Activated B cell treated with CpG ODN at 0.5 μM for 24 hours (primary cell): ENCODE measurements around the gene GRIA4. TPM values are rescaled to one million over a fixed set of nuclear protein-coding genes. Genes with fewer than 3 reads are reported as not detected.

ENCODE experiments used
- ATAC-seq: fragments of 200-7000 bp; cut with Tn5 transposase; one replicate; pipeline ENCODE4 v1.10.0; 2021; ENCODE audit warnings: low read depth, mild to moderate bottlenecking, moderate library complexity
- CTCF ChIA-PET: fragments of 350-600 bp; sonication (Branson Sonifier 250); formaldehyde crosslinking; loops from one replicate; lab custom pipeline; 2021; ENCODE audit warnings: antibody characterized with exemption; lab: Charles Lee
- POLR2A ChIA-PET: fragments of 350-600 bp; sonication (Branson Sonifier 250); formaldehyde crosslinking; loops from one replicate; lab custom pipeline; 2021; ENCODE audit warnings: antibody characterized with exemption; lab: Charles Lee
- DNase-seq: peaks from one replicate; pipeline ENCODE4 v3.0.0; 2022
- H3K27ac Mint-ChIP-seq: one replicate; pipeline ENCODE4 v1.8.0; 2020; ENCODE audit warnings: mixed read lengths
- H3K27me3 Mint-ChIP-seq: one replicate; pipeline ENCODE4 v1.8.0; 2021; ENCODE audit warnings: mixed read lengths
- H3K36me3 Mint-ChIP-seq: one replicate; pipeline ENCODE4 v1.8.0; 2021; ENCODE audit warnings: low read depth, mixed read lengths
- H3K4me1 Mint-ChIP-seq: one replicate; pipeline ENCODE4 v1.8.0; 2021; ENCODE audit warnings: mixed read lengths
- H3K4me3 Mint-ChIP-seq: one replicate; pipeline ENCODE4 v1.8.0; 2020; ENCODE audit warnings: mild to moderate bottlenecking, mixed read lengths
- H3K9me3 Mint-ChIP-seq: one replicate; pipeline ENCODE4 v1.8.0; 2020; ENCODE audit warnings: mixed read lengths
- CTCF ChIP-seq: fragments of 200-600 bp; IDR thresholded peaks from one replicate; pipeline ENCODE4 v1.8.0; 2022; ENCODE audit warnings: antibody characterized with exemption, mild to moderate bottlenecking
- intact Hi-C: fragments of 100-400 bp; cut with micrococcal nuclease; formaldehyde crosslinking; loops from one replicate; pipeline ENCODE4 v1.15.1; 2024
- total RNA-seq: library from RNA; stranded (reverse); gene quantifications from 2 replicates; pipeline ENCODE4 v1.2.3, GENCODE V29; 2022

Gene GRIA4
- total RNA-seq, 1 donor from 2014 or later: not detected

GRCh38 chr11:105613183-105613582 is 3.3 kb downstream of the GRIA4 start:
- DNase-seq (no peak), ATAC-seq (no peak)
- no peaks in the 10 kb centered on the region for H3K4me1 Mint-ChIP-seq
- TF ChIP-seq CTCF: no peak
- ChIA-PET POLR2A (no interaction called here), CTCF (no interaction called here)
- H3K27me3 Mint-ChIP-seq: peaks cover 29% of the 10 kb centered on the region
- H3K4me3 Mint-ChIP-seq: no peak overlapping the region
- intact Hi-C loops: no loop called here
- no peak overlapping the region for H3K27ac Mint-ChIP-seq
- no peaks in the 10 kb centered on the region for H3K36me3 Mint-ChIP-seq
- no peaks in the 10 kb centered on the region for H3K9me3 Mint-ChIP-seq

- Mint-ChIP-seq H3K36me3 (no peaks in the 10 kb centered on the region), H3K4me1 (no peaks in the 10 kb centered on the region), H3K9me3 (no peaks in the 10 kb centered on the region), H3K27me3 (no peaks in the 10 kb centered on the region), H3K4me3 (no peak overlapping the region), H3K27ac (no peak overlapping the region)
- DNase-seq: no peak
- no peak for TF ChIP-seq CTCF
- ChIA-PET POLR2A (no interaction called here), CTCF (no interaction called here)
- no peak for ATAC-seq
- intact Hi-C loops: no loop called here
Observed at GRCh38 chr11:105618343-105618955, 8.6 kb downstream of the GRIA4 start.

GRCh38 chr11:105619556-105619955 is 9.7 kb downstream of the GRIA4 start:
- ATAC-seq (no peak), DNase-seq (no peak)
- H3K27ac Mint-ChIP-seq: no peak overlapping the region
- H3K4me3 Mint-ChIP-seq: no peak overlapping the region
- CTCF ChIA-PET: no interaction called here
- TF ChIP-seq CTCF: no peak
- no peaks in the 10 kb centered on the region for H3K36me3 Mint-ChIP-seq
- no peaks in the 10 kb centered on the region for H3K9me3 Mint-ChIP-seq
- no peaks in the 10 kb centered on the region for H3K27me3 Mint-ChIP-seq
- intact Hi-C loops: no loop called here
- POLR2A ChIA-PET: no interaction called here
- H3K4me1 Mint-ChIP-seq: no peaks in the 10 kb centered on the region

DNA sequence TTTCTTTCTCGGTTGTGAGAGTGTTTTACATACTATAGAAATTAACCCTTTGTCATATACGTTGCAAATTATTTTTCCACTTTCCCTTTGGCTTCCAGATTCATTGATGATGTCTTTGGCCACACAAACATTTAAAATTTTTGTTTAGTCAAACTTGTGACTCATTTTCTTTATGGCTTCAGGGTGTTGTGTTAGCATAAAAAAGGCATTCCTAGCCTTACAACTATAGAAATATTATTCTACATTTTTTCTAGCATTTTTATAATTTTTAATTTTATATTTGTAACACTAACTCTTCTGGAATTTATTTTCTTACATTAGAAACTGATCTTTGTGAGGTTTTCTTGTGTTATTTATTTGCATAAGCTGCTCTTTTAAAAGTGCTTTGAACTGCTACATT is 12.1 kb downstream of the GRIA4 start:
- Mint-ChIP-seq H3K9me3 (no peaks in the 10 kb centered on the region), H3K27me3 (no peaks in the 10 kb centered on the region), H3K4me3 (no peak overlapping the region), H3K4me1 (no peaks in the 10 kb centered on the region), H3K36me3 (no peaks in the 10 kb centered on the region), H3K27ac (no peak overlapping the region)
- intact Hi-C loops: no loop called here
- POLR2A ChIA-PET: no interaction called here
- CTCF ChIA-PET: no interaction called here
- ATAC-seq (no peak), DNase-seq (no peak)
- TF ChIP-seq CTCF: no peak

DNA sequence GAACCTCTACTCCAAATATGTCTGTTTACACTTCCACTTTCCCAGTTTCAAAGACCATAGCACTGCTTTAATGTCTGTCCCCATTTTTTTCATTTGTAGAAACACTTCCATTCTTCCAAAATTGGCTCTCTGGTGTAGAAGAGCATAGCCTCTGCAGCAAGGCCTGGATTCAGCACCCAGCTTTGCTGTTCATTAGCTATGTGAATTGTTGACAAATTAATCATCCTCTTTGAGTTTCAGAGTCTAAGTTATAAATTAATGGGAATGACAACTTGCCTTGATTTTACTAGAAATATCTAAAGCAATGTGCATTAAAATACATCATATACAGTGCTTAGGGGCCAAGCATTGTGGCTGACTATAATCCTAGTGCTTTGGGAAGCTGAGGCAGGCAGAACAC is 22.4 kb downstream of the GRIA4 start:
- Mint-ChIP-seq H3K9me3 (peaks cover 2% of the 10 kb centered on the region), H3K4me3 (no peak overlapping the region), H3K36me3 (no peaks in the 10 kb centered on the region), H3K27ac (no peak overlapping the region), H3K27me3 (no peaks in the 10 kb centered on the region), H3K4me1 (no peaks in the 10 kb centered on the region)
- intact Hi-C loops: no loop called here
- DNase-seq: no peak
- ATAC-seq: no peak
- TF ChIP-seq CTCF: no peak
- POLR2A ChIA-PET: no interaction called here
- CTCF ChIA-PET: no interaction called here
